Heart right ventricle (tissue), 16 donors: ENCODE results near the gene CCDC73. TPM values are rescaled to one million over a fixed set of nuclear protein-coding genes. Genes with fewer than 3 reads are reported as not detected.
"Not testable (repeated sequence)": the region's sequence is repeated elsewhere in the genome, so short reads cannot be mapped to it uniquely, and the experiment has no call there.

Source experiments
- ATAC-seq, 8 donors: fragments of 200-7000 bp; cut with Tn5 transposase; one replicate each; pipeline ENCODE4 v1.9.1; 2020; ENCODE audit warnings: mild to moderate bottlenecking in 8 of 8, moderate library complexity in 8 of 8, moderate number of reproducible peaks in 1 of 8
- DNase-seq, 2 donors: peaks; one replicate each; pipeline ENCODE4 v3.0.0-alpha.2; 2020
- H3K27ac ChIP-seq, 10 donors: fragments of 200-600 bp; sonication (generic) in 2 of 10; one replicate each; pipeline versions ENCODE4 v1.5.0 to v1.8.0; 2020 to 2022; ENCODE audit warnings: mild to moderate bottlenecking in 3 of 10
- H3K27me3 ChIP-seq, 7 donors: fragments of 200-600 bp; one replicate each; pipeline ENCODE4 v1.8.0; 2021 to 2022; ENCODE audit warnings: mild to moderate bottlenecking in 2 of 7
- H3K36me3 ChIP-seq, 9 donors: fragments of 200-600 bp; sonication (generic) in 1 of 9; one replicate each; pipeline versions ENCODE4 v1.5.0 to v1.8.0; 2020 to 2022; ENCODE audit warnings: mild to moderate bottlenecking in 2 of 9
- H3K4me1 ChIP-seq, 9 donors: fragments of 200-600 bp; sonication (generic) in 1 of 9; one replicate each; pipeline versions ENCODE4 v1.5.0 to v1.8.0; 2020 to 2022; ENCODE audit warnings: mild to moderate bottlenecking in 4 of 9
- H3K4me3 ChIP-seq, 10 donors: fragments of 200-600 bp; sonication (generic) in 2 of 10; one replicate each; pipeline versions ENCODE4 v1.5.0 to v1.8.0; 2020 to 2022; ENCODE audit warnings: mild to moderate bottlenecking in 7 of 10, moderate library complexity in 2 of 10
- H3K9me3 ChIP-seq, 11 donors: fragments of 200-600 bp in 10 of 11; sonication (generic) in 2 of 11; one replicate each; pipeline versions ENCODE4 v1.5.0 to v1.8.0; 2013 to 2022; ENCODE audit warnings: mild to moderate bottlenecking in 2 of 11, control low read depth in 1 of 11, moderate library complexity in 1 of 11
- CTCF ChIP-seq, 9 donors: fragments of 200-600 bp; sonication (generic) in 2 of 9; IDR thresholded peaks; one replicate each; pipeline versions ENCODE4 v1.5.0 to v1.8.0; 2021 to 2022; ENCODE audit warnings: antibody characterized with exemption in 9 of 9, mild to moderate bottlenecking in 5 of 9, moderate library complexity in 1 of 9
- WGBS, 2 donors: extraction: QIAGEN DNeasy Blood & Tissue Kit; methylation state at CpG; one replicate each; pipeline ENCODE4 v1.1.7; 2013; ENCODE audit warnings: inconsistent platforms in 1 of 2; 5-methylcytosine and 5-hydroxymethylcytosine counted together
- intact Hi-C, 10 donors: fragments of 100-400 bp; cut with DNase I; formaldehyde crosslinking; loops; one replicate each; pipeline versions ENCODE4 v1.11.1 to v1.14.2; 2022
- polyA plus RNA-seq, 2 donors: library from polyadenylated mRNA; stranded (reverse); fragments of 200-250 nt; gene quantifications; one replicate each; pipeline ENCODE4 v1.2.3, GENCODE V29; 2013
- total RNA-seq, 10 donors: library from RNA; stranded (reverse); fragmentation: NEBNext Ultra II Directional in 3 of 10; extraction: Animal tissue kit (Norgen Biotek cat#: 25700) in 3 of 10; gene quantifications; one replicate each; pipeline versions ENCODE4 v1.2.1 to v1.2.4, GENCODE V29; 2021 to 2023
- donor health status: Arrhythmogenic right ventricular cardiomyopathy.
- donor health status: ischemic (EF 13 %, LVEDD 7.1; RV severe dilation, severe dysfunction).
- donor health status: healthy with polysubstance abuse.
- donor health status: DM: no; HTN: yes; CAD: no.
- donor health status: DM: no; HTN: no; CAD: no.
- donor health status: ischemic (EF 25% LVEDD 6.9; RV normal size, moderate dysfunction).
- donor health status: ischemic (EF 25% LVEDD 5.7; RV mildly dilated, moderate dysfunction).
- donor health status: healthy.
- donor health status: DM: yes; HTN: yes; CAD: no.
- donor health status: Ischemic cardiomyopathy.
- donor health status: ischemic (EF 35%, LVEDD 5.7; RV mildly dilated, moderate dysfunction).
- donor health status: nonischemic (EF 11% LVEDD 7.7; RV severe dilation, severe dysfunction).
- donor health status: DM: yes; HTN: yes; CAD: no.
- donor health status: PGD.
- donor health status: ischemic (EF 29% LVEDD 5.4; RV normal size, mild dysfunction).
- donor health status: nonischemic (EF 23%, LVEDD 6.1; RV moderate dilation, normal function).

Gene CCDC73
- total and polyA plus RNA-seq, 12 donors: 0.01 TPM; not detected in 11

- no peak for TF ChIP-seq CTCF (IDR thresholded peaks at IDR 0.05)
- WGBS, 2 donors: 64 to 67% methylated on average over 1 of the region's 1 CpG
- Histone ChIP-seq H3K27ac (no peak overlapping the region), H3K4me1 (peaks cover 0 to 27% (median 9%) of the 10 kb centered on the region in 9 donors), H3K27me3 (peaks cover 0 to 29% (median 18%) of the 10 kb centered on the region in 7 donors), H3K4me3 (no peak overlapping the region), H3K36me3 (no peaks in the 10 kb centered on the region), H3K9me3 (peaks cover 0 to 9% (median 0%) of the 10 kb centered on the region in 11 donors)
- DNase-seq: no peak
- ATAC-seq: no peak
- intact Hi-C loops: no loop called here
These were observed 32.8 kb upstream of the CCDC73 start for GRCh38 chr11:32827276-32827675.

DNA sequence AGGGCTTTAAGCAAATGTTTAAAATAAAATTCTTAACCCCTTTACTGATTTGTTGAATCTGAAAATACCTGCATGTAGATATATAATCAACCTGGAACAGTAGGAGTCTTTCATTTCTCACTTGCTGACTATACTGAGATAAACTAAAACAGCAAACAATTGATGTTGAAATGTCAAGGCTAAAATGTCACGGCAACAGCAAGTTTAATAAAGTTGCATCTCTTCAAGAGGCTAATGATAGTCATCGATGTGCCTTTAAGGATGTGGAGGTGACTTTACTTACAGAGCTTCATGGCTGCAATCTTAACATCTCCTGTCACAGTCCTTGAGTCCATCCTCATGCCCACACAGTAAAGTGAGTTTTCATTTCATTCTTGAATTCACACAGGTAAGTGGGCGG, 31.7 kb upstream of the CCDC73 start:
- Histone ChIP-seq H3K4me3 (no peak overlapping the region), H3K4me1 (peaks cover 0 to 38% (median 9%) of the 10 kb centered on the region in 9 donors), H3K27me3 (peaks cover 0 to 22% (median 15%) of the 10 kb centered on the region in 7 donors), H3K9me3 (peaks cover 0 to 9% (median 0%) of the 10 kb centered on the region in 11 donors), H3K27ac (no peak overlapping the region), H3K36me3 (no peaks in the 10 kb centered on the region)
- intact Hi-C loops: no loop called here
- TF ChIP-seq CTCF (IDR thresholded peaks at IDR 0.05): no peak
- 54 to 67% methylated on average over 3 of the region's 3 CpGs for WGBS, 2 donors
- ATAC-seq (no peak), DNase-seq (no peak)

DNA sequence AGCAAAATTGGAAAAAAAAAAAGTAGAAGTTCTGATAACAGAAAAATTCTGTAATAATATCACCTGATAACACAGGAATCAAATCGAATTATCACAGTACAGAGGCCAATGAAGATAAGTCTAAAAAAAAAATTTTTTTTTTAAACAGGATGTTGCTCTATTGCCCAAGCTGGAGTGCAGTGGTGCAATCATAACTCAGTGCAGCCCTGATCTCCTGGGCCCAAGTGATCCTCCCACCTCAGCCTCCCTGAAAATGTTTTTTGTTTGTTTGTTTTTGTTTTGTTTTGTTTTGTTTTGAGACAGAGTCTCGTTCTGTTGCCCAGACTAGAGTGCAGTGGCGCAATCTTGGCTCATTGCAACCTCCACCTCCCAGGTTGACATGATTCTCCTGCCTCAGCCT, 29.2 kb upstream of the CCDC73 start:
- WGBS, 2 donors: 85% methylated on average over 3 of the region's 3 CpGs
- H3K9me3 ChIP-seq, DNase-seq, H3K27me3 ChIP-seq, H3K27ac ChIP-seq, H3K36me3 ChIP-seq, ATAC-seq, H3K4me3 ChIP-seq, intact Hi-C loops: not testable (repeated sequence)
- peaks cover 0 to 22% (median 0%) of the 10 kb centered on the region in 9 donors for H3K4me1 ChIP-seq

- DNase-seq (no peak), ATAC-seq (no peak)
- Histone ChIP-seq H3K4me3 (no peak overlapping the region), H3K27ac (no peak overlapping the region), H3K27me3 (peaks cover 0 to 6% (median 0%) of the 10 kb centered on the region in 7 donors), H3K4me1 (peaks cover 0 to 22% (median 0%) of the 10 kb centered on the region in 9 donors), H3K36me3 (no peaks in the 10 kb centered on the region), H3K9me3 (peaks cover 0 to 9% (median 0%) of the 10 kb centered on the region in 11 donors)
- no peak for TF ChIP-seq CTCF (IDR thresholded peaks at IDR 0.05)
- WGBS, 2 donors: 63 to 74% methylated on average over 5 of the region's 5 CpGs
- intact Hi-C loops: no loop called here
These were observed 27.6 kb upstream of the CCDC73 start for GRCh38 chr11:32821917-32822560.

GRCh38 chr11:32821517-32821916, 27.1 kb upstream of the CCDC73 start:
- H3K27me3 ChIP-seq: peaks cover 0 to 6% (median 0%) of the 10 kb centered on the region in 7 donors
- ATAC-seq (no peak), DNase-seq (no peak)
- H3K27ac ChIP-seq: no peak overlapping the region
- peaks cover 0 to 22% (median 0%) of the 10 kb centered on the region in 9 donors for H3K4me1 ChIP-seq
- intact Hi-C loops: no loop called here
- H3K4me3 ChIP-seq: no peak overlapping the region
- peaks cover 0 to 9% (median 0%) of the 10 kb centered on the region in 11 donors for H3K9me3 ChIP-seq
- no peaks in the 10 kb centered on the region for H3K36me3 ChIP-seq
- no peak for TF ChIP-seq CTCF (IDR thresholded peaks at IDR 0.05)
